GM21423 (cell line): ENCODE results near the gene MOCS1.

Experiments used
- ATAC-seq: cut with Tn5 transposase; IDR thresholded peaks from one replicate; pipeline ENCODE4 v1.9.1; 2021; ENCODE audit warnings: mild to moderate bottlenecking, moderate library complexity; ENCODE audit not compliant: unreplicated experiment

The MOCS1 gene

DNA sequence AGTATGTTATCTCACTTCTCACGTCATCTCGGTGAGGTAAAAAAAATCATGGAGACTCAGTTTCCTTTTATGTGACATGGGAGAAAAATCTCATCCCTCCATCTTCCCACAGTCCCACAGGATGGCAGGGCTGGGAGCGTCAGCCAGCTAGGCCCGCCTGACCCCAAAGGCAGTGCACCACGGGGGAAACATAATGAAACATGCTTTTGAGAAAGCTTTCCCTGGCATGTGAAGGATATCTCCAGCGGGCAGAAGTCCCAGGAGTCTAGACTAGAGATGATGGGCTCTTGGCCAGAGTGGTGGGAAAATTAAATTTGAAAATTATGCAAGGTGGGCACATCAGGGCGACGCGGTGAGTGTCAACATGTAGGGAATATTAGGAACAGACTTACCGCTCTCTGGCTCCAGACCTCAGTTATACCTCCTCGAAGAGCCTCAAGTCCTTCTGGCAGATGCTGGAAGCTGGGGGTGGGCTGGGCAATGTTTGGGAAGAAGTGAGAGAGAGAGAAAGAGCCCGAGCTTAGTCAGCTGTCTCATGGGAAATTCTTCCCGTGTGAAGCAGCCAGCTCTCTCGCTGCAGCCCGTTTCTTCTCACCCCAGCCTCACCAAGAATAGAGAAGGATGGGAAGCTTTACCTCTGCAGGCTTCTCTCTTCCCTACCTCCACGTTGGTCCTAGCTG is 52.3 kb downstream of the MOCS1 start:
- ATAC-seq = no peak

DNA sequence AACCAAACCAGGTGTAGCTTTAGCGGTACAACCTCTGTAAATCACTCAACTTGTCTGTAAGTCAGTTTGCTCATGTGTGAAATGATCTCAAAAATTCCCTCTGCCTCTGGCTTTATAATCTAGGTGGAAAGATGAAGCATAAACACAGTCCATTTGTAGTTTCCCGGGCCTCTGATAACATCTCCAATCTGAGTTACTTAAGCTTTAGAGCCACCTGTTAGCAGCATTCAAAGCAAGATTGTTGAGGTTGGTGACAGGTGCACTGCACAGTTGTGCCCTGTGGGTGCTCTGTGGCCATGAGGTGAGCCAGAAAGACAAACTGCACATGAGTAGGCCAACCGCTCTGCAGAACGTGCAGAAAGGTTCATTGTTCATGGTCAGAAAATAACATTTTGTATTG is 53.7 kb downstream of the MOCS1 start:
- ATAC-seq = no peak

DNA sequence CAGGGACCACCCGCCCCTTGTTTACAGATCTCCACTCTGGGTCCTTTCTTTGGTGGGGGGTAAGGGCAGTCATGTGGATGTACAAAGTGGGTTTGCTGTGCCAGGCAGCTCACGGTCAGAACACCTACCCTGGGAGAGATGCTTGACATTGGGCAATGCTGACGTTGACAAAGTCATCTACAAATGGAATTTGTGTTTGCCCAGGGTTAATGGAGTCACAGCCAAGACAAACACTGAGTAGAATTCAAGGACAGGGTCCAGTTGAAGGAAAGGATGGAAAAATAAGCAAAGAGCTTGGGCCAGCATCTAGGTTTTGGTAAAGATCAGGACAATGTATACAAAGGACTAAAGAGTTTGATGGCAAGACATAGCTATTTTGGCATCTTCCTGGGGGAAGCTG is 54.7 kb downstream of the MOCS1 start:
- ATAC-seq = no peak

DNA sequence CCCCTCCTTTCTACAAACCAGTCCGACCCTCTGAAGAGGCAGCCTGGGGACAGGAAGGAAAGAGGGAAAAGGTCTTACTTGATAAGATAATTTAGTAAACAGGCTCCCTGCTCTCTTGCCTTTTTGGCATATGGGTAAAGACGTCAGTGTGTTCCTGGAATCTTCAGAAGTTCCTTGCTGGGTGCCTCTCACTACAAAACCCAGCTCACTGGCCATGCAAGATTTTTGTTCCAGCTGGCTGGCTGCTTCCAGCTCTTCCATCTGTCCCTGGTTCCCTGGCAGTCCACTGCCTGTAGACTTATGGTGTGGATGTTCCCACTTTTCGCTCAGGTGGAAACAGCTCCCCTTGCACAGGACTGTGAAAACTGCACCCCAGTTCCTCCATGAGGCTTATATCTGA is 57.4 kb downstream of the MOCS1 start:
- no peak for ATAC-seq

DNA sequence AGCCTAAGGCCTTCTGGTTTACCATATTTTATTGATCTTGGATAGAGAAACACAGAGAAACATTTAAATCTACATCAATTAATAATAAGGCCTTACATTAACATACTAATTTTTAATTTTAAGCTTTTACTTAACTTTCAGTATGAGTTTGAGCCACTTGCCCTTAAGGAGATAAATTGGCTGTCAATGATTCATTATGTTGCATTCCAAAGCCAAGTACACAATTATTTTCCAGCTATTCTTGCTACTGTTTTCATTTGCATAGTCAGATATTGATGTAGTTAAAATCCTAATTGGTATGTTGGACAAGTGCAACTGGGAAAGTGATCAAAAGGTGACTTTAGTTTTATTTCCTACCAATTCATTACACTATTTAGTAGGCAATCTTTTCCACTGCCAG is 58.2 kb downstream of the MOCS1 start:
- ATAC-seq = no peak

DNA sequence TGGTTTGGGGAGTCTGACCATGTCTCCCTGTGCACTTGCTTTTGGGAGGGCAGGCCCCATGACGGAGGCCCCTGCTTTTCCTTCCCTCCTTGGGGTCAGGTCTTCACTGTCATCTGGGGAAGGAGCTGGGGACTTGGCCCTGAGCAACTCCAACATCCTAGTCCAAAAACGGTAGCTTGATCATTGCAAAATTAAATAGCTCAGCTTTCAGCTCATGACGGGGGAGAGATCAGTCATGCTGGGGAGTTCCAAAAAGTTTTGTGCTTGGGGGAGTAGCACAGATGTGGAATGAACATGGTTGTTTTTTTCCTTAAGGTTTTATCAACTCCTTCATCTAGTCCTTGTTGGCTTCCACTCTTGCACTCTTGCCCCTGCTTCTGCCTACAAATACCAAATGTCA is 60.8 kb downstream of the MOCS1 start:
- ATAC-seq = no peak

DNA sequence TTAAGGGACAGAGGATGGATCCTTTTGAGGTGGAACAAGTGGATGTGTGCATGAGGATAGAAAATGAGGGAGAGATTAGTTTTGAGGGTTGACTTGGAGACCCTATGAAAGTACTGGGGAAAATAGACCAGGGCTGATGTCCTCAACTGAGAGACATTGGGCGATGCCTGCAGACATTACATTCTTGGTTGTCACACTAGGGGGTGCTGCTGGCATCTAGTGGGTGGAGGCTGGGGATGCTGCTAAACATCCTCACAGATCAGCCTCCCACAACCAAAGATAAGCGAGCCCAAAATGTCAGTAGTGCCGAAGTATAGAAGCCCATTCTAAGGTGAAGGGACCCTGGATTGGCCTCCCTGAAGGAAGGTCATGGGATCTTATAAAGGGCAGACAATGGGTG is 63.3 kb downstream of the MOCS1 start:
- no peak for ATAC-seq

DNA sequence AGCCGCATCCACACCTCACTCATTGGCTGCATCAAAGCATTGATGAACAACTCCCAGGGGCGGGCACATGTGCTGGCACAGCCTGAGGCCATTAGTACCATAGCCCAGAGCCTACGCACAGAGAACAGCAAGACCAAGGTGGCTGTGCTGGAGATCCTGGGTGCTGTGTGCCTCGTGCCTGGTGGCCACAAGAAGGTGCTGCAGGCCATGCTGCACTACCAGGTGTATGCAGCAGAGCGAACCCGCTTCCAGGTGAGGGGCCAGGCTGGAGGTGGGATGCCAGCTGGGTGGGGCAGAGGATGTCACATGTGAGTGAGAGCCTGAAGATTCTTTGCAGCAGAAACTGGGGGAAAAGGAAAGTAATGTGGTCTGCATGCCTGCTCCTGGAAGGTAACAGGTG is 66.7 kb downstream of the MOCS1 start:
- no peak for ATAC-seq

DNA sequence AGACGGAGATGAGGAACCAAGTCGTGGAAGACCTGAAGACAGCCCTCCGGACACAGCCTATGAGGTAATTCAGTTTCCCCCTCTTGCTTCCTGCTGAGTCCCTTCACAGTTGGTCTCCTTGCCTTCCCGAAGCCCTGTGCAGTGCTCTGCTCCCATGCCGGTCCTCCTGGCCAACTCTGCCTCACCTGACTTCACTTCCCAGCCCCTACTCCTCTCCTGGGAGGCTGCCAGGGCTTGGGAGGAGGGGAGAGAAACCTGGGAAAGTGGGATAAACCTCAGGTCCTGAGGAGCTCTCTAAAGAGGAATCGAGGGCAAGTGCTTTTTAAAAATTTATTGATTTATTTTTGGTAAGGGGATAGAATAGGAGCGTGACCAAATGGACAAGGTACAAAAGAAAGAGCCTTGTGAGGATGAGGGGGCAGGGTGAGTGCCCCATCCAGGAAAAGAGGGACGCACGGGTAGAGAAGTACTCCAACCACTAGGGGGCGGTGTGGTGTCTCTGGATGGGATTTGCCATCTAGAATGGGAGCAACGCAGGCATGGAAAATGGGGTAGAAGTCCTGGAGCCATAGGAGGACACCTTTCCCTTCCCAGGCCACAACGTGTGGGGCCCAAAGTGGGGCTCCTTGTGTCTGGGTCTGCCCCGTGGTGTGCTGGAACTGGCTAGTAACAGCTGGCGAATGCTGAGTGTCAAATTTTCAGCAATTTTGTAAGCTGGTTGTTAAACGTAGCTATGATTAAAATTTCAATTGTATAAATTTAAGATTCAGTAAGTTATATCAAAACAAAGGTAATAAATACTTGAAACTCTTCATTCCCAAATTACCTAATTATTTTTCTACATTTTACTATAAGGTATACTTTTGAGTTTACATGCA is 69.0 kb downstream of the MOCS1 start:
- no peak for ATAC-seq

DNA sequence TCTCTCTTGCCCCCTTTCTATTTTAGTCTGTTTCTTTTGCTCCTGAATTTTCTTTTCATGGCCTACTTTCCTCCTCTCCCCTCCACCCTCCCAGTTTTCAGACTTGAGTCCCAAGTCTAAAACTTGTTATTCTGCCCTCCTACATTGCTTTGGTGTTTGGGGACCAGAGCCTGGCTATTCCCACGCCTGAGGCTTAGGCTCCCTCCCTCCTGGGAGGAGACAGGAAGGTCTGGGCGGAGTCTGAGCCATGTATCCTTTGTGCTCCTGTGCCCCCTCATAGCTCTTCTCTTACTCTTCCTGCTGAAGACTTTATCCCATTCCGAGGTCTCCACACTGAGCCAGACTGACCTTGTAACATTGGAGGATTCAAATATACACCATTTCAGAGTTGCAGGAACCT is 72.6 kb downstream of the MOCS1 start:
- no peak for ATAC-seq

DNA sequence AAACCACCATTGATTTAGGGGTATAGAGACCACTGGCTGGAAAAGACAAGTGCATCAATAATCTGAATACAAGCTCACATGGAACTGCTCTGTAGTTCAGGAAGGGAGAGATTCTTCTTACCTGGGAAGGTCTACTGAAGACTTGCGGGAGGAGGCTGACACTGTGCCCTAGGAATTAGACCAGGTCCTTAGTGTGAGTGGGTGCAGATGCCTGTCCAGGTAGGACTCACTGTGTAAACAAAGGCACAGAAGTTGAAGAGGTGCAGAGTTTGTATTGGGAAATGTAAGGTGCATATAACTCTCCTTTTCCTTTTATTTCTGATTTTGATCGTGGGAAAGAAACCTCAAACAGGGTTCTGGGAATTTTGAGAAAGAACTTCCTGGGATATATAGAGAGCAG is 75.2 kb downstream of the MOCS1 start:
- no peak for ATAC-seq

DNA sequence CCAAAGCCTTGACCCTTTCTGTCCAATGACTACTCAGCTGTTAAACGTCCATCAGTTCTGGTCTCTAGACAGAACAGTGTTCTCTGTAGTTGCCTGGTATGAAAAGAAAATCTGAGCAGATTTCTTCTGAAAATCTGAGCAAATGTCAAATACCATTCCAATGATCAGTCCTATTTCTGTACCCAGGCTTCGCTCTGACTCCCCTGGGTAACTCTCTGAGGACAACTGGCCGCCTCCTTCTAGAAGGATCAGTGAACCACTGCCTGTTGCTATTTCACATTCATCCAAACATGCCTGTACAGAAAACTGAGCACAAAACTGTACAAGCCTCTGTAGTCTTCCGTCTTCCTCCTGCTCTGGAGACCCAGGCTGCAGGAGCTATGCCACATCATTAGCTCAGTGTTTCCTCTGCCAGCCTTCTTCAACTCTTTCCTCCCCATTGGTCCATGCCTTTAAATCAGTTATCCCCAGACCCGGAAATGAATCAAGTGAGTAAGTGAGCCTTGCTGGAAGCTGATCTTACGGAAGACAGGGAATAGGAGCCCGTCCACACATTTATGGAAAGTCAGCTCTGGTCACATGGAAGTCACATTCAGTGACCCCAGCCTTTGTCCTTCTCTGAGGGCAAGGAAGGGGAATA is 78.8 kb downstream of the MOCS1 start:
- no peak for ATAC-seq
